HG03060 (cell line): ENCODE measurements around the gene FGF6.
"Not testable (repeated sequence)": the region's sequence is repeated elsewhere in the genome, so short reads cannot be mapped to it uniquely, and the experiment has no call there.

Experiments
- ATAC-seq: cut with Tn5 transposase; IDR thresholded peaks from one replicate; pipeline ENCODE4 v1.9.1; 2021; ENCODE audit warnings: low read depth, moderate number of reproducible peaks; ENCODE audit not compliant: unreplicated experiment

The FGF6 gene, protein sequence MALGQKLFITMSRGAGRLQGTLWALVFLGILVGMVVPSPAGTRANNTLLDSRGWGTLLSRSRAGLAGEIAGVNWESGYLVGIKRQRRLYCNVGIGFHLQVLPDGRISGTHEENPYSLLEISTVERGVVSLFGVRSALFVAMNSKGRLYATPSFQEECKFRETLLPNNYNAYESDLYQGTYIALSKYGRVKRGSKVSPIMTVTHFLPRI

DNA sequence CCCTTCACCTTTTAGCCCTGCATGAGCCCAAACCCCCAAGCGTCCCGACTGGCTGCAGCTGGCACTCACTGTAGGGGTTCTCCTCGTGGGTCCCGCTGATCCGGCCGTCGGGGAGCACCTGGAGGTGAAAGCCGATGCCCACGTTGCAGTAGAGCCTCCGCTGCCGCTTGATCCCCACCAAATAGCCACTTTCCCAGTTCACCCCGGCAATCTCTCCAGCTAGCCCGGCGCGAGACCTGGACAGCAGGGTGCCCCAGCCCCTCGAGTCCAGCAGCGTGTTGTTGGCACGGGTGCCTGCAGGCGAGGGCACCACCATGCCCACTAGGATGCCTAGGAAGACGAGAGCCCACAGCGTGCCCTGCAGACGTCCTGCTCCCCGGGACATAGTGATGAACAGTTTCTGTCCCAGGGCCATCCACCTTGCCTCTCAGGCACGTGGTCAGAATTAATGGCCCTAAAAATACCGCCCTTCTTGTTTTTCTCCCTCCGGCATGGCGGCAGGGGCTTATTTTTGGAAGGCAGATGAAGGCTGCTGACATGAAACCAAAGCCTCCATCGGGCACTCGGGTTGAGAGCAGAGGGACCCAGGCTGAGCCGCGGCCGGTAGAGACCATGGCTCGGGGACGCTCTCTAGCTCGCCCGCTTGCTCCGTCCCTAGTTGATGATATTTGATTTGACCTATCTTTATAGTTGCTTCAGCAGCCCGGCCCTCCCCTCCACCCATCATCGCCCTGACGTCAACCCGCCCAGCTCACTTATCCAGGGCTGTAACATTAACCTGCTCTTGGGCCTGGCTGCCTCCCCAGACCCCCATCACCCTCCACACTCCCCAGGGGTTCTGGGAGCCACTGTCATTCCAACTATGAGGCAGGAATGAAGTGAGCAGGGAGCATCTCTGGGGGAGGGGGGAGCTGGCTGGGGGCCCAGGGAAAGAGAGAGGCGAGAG lies at the start of gene FGF6:
Gene FGF6 (minus strand): TSS at position 660 of the 946 bp plus-strand sequence. CDS start 245 bp downstream, at position 415.
- no peak for ATAC-seq

DNA sequence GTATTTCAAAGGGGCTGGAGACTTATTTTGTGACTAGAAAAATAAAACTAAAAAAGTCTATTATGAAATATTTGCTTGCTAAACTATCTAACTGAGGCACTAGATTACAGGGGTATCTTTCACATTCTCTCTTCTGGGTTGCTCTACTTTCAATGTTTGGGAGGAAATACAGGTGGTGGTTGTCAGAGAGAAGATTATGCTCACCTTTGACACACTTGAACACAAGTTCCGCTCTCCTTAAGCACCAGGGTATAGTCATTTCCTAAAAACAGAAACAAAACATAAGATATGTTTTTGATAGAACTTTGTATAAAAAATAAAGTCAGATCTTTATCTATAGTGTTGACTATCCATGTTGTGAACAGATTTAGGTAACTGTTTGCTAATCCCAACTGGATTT lies 45.4 kb upstream of the FGF6 start:
- no peak for ATAC-seq

DNA sequence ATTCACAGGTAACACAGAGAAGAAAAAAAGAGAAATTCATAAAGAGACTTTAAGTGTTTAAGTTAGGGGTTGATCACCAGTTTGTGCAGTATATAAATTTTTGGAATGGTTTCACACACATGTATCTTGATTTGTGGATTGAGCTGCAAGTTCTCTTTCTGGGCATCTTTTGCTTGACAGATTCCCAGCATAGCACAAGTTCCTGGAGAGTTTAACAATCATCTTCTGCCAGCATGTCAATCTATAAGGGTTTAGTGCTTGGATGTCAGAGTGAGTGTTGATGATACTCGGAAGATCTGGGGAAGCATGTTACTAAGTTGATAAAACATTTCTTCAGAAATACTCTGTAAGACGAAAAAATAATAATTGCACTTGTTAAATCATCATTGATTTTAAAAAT lies 43.9 kb upstream of the FGF6 start:
- ATAC-seq, result no peak

DNA sequence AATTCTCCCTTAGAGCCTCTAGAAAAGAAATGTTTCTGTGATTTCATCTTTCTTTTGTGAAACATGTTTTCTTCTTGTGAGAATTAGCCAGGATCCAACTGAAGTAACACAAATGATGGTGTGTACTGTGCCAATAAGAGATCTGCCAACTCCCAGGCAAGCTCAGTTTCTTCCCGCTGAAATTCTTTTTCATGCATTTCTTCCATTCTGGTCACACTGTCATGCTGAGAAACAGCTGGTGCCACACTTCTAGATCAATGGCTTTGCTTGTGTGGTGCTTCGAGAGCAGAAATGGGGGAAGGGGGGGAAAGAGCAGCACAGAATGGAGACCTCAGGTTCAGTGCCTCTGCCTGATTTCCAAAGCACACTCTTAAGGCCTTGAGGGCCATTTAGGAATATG lies 41.4 kb upstream of the FGF6 start:
- no peak for ATAC-seq

DNA sequence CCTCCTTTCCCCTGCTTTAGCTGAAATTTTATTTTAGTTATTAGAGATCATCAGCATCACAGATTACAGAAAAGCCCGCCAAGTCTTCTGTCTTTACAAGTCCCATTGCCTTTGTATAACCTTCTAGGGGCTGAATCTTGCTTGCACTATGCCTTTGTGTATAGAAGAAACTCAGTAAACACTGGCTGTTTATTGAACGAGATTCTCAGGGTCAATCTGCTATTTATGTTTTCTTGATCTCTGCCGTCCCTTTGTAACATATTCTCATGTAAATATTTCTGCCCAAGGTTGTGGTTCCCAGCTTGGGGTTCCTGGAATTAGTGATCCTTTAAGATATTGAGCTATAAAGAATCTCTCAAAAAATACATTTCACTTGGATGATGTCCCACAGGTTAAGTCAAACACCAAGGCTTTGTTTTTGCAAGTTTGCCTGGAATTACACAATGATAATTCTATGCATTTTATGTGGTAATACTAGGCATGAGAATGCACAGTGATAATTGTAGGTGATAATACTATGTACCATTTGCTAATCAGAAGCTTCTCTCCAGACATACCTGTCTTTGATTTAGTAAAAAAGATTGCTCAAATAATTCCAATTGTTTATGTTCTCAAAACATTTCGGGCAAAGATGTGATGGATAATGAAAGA lies 40.6 kb upstream of the FGF6 start:
- no peak for ATAC-seq

DNA sequence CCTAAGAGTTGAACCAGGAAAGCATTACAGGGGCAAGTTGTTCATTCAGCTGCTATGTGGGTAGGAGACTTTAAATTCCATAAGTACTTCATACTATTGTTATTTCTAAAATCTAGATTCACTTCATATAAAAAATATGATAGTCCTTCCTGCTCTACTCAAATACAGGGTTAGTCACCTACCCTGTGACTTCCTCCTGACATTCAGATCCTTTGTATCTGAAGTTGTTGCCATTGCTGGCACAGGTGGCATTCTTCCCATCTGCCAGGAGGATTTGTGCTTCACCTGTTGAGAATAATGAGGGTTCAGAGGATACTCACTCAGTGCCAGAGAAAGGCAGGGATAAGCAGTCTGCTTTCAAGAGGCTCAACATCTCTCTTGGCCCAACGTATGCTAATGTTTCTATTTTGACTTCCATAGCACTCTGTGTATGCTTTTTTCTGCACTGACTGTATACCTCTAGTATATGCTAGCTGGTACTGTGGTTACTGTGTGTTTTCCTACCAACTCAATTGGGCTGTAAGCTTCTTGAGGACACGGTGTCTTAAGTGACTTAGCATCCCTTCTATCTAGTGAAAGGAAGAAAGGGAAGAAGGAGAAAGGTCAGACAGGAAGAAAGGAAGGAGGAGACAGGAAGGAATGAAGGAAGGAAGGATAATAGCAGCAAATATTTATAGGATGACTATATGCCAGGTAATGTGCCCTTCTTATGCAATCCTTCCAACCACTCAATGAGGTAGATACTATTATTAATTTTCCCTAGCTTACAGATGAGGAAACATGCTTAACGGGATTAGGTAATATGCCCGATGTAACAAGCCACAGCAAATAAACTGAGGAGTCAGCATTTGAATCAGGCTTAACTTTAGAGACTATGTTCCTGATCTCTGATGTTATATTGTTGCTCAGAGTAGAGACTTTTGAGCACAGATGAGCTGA lies 38.5 kb upstream of the FGF6 start:
- ATAC-seq, result no peak

DNA sequence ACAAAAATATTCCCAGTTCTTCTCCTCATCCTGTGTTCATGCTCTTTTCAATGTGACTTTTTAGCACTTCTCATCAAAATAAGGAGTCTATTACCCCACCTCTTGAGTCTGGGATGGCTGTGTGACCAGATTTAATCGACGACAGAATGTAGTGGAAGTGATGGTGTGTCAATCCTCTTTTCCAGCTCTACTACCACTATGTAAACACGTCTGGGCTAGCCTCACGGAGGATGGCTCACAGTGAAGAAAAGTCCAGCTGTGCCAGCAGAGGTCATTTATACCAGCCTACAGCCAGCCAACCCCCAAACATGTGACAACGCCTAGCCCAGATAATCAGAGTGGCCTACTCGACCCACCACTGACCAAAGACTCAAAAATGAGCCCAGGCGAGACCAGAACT lies 37.3 kb upstream of the FGF6 start:
- ATAC-seq, result no peak

DNA sequence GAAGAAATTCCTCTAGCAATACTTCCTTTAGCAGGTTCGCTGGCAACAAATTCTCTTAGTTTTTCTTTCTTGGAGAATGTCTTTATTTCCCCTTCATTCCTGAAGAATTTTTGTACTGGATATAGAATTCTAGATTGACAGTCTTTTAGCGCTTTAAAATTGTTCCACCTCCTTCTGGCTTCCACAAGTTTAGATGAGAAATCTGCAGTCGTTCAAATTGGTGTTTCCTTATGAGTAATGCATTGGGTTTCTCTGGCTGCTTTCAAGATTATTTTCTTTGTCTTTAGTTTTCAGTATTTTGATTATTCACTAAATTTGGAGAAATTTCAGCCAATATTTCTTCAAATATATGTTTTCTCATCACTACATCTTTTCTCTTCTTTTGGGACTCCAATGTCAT lies 33.3 kb upstream of the FGF6 start:
- no peak for ATAC-seq

DNA sequence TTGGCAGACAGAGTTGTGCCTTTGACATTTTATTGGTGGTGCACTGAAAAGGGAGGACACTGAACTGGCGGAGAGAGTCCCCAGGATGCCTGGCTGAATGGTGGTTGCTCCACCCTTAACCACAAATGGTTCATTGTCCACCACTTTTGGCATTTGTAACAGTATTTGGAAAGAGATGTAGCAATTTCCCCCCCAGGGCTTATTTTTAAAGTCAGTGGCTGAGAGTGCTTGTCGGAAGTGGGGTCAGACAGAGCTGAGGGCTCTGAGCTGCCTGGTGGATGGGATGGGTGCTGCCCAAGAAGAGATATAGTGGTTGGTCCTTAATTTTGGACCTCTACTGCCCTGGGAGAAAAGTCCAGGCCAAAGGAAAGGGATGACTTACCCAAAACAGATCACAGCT lies 31.5 kb upstream of the FGF6 start:
- ATAC-seq, result no peak

DNA sequence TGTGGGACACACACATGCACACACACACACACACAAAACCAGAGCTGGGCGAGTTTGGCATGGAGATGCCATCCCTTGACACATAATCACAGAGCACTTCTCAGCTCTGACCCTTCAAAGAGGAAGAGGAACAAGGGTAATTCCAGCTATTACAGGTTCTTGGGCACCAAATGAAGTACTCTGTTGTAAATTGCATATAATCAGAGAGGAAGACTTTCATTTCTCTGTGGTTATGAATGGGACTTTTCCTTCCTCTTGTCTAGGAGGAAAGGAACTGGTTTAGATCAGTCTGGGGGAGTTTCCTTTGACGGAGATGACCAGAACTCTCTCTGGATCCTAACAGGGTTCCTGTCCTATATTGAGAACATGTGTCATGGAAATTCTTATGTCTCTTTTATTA lies 26.4 kb upstream of the FGF6 start:
- no peak for ATAC-seq

DNA sequence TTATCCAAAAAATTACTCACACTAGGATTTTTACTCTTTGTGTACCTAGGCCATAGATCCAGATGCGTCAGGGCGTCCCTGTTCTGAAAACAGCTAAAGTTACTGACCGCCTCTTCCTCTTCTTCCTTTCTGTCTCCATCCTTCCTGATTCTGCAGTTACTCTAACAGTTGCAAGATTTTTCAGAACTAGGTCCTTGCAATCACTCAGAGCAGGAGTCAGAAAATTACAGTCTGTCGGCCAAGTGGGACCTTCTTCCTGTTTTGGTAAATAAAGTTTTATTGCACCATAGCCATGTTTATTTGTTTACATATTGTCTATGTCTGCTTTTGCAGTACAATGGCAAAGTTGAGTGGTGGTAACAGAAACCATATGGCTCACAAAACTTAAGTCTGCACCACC lies 25.6 kb upstream of the FGF6 start:
- ATAC-seq, result no peak

DNA sequence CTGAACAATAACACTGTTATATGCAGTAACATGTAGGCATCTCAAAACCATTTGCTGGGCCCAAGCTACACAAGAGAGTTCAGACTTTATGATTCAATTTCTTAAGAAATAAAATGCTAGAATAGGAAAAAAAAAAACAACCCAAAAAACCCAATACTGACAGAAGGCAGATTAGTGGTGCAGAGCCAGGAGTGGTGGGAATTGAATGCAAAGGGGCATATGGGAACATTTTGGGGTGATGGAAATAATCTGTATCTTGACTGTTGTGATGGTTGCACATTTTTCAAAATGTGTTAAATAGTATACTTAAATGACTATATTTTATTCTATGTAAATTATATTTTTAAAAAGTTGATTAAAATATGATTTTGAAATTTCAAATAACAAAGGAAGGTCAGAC lies 23.4 kb upstream of the FGF6 start:
- ATAC-seq, result no peak

DNA sequence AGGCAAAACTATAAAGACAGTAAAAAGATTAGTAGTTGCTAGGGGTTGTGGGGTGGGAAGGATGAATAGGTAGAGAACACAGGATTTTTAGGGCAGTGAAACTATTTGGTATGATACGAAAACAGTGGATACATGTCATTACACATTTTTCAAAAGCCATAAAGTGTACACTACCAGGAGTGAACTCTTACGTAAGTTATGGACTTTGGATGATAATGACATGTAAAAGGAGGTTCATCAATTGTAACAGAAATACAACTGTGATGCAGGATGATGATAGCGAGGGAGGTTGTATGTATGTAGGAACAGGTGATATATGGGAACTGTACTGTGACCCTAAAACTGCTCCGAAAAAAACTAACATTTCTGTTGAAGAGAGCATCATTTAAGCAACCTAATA lies 15.1 kb upstream of the FGF6 start:
- no peak for ATAC-seq

DNA sequence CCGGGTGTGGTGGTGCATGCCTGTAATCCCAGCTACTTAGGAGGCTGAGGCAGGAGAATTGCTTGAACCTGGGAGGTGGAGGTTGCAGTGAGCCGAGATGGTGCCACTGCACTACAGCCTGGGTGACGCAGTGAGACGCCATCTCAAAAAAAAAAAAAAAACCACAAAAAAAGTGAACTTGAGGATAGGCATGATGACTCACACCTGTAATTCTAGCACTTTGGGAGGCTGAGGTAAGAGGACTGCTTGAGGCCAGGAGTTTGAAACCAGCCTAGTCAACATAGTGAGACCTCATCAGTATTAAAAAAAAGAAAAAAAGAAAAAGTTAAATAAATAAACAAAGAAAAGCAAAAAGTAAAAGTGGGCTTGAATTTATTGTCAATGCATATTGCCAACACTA lies 10.2 kb upstream of the FGF6 start:
- not testable (repeated sequence) for ATAC-seq

DNA sequence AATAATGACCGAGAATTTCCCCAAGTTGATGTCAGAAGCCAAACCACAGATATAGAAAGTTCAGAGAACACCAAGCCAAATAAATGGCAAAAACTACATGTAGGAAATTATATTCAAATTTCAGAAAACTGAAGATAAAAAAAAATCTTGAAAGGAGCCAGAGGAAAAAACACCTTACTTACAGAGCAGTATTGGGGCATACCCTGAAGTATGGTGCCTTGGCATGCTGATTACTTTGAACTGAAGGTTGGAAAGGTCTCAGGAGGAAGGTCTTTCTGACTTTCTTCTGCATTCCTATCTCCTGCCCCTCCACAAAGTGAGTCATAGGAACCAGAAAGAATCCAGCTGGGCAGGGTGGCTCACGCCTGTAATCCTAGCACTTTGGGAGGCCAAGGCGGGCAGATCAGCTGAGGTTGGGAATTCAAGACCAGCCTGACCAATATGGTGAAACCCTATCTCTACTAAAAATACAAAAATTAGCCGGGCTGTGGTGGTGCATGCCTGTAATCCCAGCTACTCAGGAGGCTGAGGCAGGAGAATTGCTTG lies 8.8 kb upstream of the FGF6 start:
- ATAC-seq, result no peak

DNA sequence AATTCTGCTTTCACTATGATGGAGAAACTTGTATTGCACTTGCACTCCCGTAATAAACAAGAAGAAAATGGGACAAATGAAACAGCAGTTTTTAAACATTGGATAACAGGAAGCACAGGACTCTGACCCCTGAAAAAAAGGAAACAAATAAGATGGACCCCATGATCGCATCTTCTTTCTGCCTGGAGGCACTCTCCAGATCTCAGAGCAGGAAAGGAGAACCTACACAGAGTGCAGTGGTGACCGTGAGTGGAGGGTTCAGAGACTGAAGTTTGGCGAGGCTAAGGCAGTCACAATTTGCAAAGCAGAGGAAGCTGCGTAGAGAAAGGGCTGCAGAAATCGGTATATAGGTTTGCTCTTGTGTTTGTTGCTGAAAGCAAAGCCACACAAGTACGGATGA lies 6.1 kb upstream of the FGF6 start:
- ATAC-seq, result no peak

DNA sequence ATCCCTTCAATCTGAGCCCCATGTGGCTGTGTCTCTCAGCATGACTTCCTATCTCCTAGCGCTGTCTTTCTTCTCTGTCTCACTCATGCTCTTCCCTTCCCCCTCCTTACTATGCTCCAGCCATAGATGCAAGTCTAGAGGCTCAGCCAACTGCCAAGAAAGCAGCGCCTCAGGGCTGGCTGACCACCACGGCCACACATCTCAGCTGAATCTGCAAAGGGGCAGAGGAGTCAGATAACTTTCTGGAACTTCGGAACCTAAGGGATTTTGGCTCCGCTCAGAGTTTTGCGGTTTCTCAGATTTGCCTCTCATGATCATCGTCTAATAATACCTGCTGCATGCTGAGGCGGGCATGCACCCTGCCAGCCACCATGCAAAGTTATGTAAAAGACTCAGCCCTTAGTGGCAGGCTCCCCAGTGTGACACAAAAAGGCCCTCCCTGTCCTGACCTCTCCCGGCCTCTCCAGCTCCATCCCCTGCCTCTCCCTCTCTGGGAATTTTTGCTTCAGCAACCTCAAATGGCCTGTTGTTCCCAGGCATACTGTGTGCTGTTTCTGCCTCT lies 5.0 kb upstream of the FGF6 start:
- ATAC-seq, result no peak

DNA sequence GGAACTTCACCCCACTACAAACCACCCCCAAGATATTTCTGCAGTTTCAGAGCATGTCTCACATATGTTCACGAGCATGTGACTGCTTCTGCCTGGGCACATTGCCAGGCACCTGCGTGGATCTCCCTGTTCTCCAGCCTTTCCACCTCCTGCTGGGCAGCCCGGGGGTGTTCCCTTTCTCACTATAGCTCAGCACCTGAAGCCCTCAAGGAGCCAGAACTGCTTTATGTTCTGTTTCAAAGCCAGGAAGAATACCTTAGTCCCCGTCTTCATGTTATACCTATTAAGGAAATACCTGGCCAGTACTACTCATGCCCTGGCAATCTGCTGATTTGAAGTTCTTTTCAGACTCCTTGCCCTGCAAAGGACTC lies 4.2 kb upstream of the FGF6 start:
- ATAC-seq, result no peak

DNA sequence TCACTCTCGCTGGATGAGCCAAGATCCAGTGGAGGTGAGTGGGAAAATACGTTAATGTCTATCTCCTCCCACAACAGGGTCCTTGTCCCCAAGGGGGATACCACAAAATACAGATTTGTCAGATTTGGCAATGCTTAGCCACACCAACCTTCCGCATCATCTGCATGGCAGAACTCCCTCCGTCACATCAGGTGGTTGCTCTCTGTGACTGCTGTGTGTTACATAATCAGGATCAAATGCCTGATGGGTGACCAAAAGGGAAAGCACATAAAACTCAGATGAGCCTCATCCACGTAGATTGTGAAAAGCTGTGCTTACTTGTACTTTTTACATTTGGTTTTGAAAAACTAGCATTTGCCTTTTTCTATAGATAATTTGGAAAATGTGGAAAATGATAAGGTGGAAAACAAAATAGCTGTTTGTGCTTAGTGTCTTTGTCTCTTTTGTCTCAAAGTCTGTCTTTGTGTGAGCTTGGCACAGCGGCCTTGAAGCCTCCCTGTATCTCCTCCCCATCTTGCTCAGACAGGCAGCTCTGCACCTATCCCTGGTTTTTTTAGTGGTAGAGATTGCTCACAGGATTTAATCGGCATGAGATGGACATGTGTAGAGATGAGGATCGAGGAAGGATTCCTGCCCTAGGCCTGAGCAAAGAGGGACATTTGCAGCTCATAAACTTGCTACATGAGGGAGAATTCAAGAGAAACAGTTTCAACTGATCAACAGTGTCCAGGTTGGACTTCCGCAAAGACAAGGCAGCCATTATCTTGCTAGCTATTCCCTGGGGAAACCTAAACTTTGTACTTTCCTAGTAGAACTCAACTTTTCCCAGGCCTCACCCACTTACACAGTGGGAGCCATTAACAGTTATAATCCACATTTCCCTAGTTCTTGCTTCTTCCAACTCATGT lies 3.6 kb upstream of the FGF6 start:
- ATAC-seq, result no peak
